22Rv1 (cell line): Measurements from ENCODE around the gene NUTM1.

Source experiments
- H3K27ac ChIP-seq: fragments of 450-650 bp; 2 replicates; pipeline ENCODE4 v1.5.1; 2017
- ZFX ChIP-seq: fragments of 450-650 bp; IDR thresholded peaks from 2 replicates; pipeline ENCODE4 v1.6.1; 2017; ENCODE audit warnings: antibody characterized with exemption, borderline replicate concordance
- TF ChIP-seq, protein P1 (sequence below): fragments of 450-650 bp; IDR thresholded peaks from 2 replicates; pipeline ENCODE4 v1.5.1; 2017; ENCODE audit warnings: mild to moderate bottlenecking

Gene NUTM1

DNA sequence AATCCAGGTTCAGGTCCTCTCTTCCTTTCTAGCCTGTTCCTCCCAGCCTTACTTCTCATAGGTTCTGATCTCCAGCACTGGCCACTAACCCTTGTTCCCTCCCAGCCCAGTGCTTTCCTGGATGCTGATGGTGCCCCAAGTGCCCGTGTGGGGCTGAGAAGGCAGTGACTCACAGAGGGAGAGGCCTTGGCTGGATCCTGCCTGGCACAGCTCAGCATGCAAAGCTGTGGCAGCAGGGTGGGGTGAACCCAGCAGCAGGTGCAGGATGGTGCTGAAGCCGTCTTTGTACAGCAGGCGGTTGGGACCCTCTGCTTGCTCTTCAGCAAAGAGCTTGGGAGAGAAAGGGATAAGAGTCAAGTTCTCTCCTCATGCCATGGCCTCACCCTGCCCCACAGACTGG is 16.3 kb downstream of the NUTM1 start:
- H3K27ac ChIP-seq = no peak overlapping the region
- no peak for TF ChIP-seq ZFX
- TF ChIP-seq, protein P1, sequence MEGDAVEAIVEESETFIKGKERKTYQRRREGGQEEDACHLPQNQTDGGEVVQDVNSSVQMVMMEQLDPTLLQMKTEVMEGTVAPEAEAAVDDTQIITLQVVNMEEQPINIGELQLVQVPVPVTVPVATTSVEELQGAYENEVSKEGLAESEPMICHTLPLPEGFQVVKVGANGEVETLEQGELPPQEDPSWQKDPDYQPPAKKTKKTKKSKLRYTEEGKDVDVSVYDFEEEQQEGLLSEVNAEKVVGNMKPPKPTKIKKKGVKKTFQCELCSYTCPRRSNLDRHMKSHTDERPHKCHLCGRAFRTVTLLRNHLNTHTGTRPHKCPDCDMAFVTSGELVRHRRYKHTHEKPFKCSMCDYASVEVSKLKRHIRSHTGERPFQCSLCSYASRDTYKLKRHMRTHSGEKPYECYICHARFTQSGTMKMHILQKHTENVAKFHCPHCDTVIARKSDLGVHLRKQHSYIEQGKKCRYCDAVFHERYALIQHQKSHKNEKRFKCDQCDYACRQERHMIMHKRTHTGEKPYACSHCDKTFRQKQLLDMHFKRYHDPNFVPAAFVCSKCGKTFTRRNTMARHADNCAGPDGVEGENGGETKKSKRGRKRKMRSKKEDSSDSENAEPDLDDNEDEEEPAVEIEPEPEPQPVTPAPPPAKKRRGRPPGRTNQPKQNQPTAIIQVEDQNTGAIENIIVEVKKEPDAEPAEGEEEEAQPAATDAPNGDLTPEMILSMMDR = no peak

DNA sequence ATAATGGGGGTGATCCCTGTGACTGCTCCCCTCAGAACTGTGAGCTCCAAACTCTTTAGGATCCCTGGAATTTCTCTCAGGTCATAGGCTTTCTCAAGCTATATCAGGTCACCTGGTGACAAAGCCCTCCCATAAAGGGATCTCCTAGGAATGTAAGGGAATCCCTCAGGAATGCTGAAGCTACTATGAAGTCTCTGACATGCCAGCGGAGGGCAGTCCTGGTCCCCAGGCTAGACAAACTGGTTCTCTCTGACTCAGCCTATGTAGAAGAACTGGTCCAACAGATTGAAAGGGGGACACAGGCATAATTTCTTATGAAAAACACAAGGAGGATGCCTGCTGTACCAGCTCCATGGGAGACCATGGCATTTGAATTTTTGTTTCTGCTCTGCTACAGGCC is 17.2 kb downstream of the NUTM1 start:
- no peak overlapping the region for H3K27ac ChIP-seq
- TF ChIP-seq, protein P1 = no peak
- TF ChIP-seq ZFX = no peak

DNA sequence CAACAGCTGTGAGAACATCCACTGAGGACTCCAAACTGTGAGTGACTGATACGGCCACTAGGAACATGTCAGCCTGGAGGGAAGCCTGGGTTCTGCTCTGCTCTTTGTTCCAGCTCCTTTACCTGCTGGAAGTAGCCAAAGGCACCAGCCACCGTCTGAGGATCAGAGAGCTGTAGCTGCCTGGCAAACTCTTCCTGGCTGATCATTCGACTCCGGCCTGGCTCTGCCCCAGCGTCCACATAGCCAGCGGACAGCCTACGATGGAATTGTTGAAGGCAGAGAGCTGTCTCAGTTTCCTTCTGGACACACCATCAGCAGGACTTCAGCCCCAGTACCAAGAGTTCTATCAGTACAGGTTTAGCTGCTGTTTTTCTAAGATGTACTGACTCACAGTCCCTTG is 18.2 kb downstream of the NUTM1 start:
- TF ChIP-seq, protein P1 = no peak
- no peak for TF ChIP-seq ZFX
- no peak overlapping the region for H3K27ac ChIP-seq

DNA sequence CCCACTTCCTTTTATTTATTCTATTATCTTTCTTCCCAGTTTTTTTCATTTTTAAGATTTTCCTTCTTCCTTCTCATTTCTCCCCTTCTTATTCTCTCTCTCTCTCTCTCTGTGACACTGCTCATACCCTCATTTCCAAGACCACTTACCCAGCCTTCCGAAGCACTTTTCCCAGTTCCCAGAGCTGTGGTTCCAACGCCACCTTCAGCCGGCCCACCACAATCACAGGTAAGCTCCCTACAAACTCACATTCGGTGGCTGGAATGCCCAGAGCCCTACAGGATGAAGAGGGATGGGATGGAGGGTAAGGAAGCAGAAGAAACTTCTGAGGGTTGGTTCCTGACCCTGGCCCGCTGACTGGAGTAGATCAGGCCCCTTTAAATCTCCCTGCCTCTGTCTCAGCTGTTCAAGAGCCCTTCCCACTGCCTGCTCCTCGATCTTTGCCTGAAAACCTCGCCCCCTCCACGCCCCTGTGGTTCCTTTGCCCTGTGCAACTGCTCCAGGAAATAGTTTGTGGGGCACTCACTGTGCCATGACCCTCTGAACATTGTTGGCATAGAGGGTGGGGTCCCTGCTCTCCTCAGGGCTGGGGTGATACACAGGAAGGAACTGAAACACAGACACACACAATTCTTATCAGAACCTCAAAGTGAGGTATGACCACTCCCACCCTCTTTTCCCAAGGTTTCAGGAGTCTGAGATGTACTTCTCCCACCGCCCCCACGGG is 19.1 kb downstream of the NUTM1 start:
- H3K27ac ChIP-seq = no peak overlapping the region
- TF ChIP-seq, protein P1 = no peak
- no peak for TF ChIP-seq ZFX

DNA sequence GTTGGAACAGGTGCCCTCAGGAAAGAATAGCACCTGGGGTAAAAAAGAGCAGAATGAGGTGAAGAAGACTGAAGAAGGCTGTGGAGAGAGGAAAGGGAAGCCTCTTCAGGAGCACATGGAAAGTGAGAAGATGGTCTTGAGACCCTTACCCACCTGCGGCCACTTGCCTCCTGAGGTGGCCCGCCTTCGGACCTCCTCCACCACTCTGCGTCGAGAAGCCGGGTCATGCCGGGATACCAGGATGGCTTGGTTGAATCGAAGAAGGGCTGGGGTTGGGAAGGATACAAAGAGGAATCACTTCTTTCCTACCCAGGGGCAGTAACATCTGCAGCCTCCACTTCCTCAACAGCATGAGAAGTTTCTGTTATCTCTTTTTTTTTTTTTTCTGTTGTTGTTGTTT is 20.9 kb downstream of the NUTM1 start:
- H3K27ac ChIP-seq = no peak overlapping the region
- TF ChIP-seq ZFX = no peak
- TF ChIP-seq, protein P1 = no peak

DNA sequence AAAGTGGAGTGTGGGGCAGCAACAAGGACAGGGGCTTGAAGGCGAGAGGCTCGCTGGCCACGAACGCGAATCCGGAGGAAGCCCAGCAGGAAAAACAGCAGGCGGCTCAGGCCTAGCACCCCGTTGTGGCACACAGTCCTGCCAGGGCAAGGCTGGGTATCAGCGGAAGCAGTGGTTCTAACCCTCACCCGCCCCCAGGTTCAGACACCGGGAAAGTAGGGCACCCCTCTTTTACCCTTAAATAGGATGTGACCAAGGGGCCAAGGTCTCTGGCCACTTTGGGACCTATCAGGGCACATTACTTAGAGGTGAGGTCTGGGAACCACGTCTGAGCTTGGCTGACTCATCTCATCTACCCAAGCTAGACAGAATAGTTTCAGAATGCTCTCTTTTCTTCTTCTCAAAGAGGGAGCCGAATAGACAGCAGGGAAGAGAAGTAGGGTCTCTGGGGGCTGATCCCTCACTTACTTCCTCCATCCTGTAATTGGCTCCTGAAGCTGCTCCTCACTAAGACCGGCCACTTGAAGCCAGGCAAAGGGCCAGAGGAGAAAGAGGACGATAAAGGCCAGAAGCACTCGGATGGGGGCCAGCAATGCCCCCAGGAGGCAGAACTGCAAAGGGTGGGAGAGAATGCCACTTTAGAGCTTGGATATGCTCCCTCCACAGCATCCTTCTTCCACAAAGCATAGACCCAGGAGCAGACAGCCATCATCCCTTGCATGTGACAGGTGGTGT is 22.1 kb downstream of the NUTM1 start:
- no peak overlapping the region for H3K27ac ChIP-seq
- TF ChIP-seq, protein P1 = no peak
- TF ChIP-seq ZFX = no peak

DNA sequence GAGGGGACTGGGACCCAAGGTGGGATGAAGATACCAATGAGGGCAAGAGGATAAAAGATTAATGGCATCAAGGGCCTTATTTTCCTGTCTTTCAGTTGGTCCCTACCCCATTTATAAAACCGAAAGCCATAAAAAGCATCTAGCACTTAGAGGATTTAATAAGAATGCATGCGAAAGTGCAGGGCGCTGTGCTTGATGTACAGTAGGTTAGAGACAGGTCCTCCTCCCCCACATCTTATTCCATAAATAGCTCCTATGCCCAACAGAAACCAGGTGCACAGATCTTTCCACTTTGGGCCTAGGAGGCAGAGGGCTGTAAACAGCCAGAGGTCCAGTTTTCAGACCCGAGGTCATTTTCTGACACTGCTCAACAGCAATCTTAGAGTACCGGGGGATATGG is 22.7 kb downstream of the NUTM1 start:
- TF ChIP-seq, protein P1 = no peak
- no peak for TF ChIP-seq ZFX

More for the DNA sequence above, 22.7 kb downstream of the NUTM1 start:
- H3K27ac ChIP-seq = no peak overlapping the region
